MCF 10A (cell line): Measurements from ENCODE around the gene MON2. TPM values are rescaled to one million over a fixed set of nuclear protein-coding genes. Genes with fewer than 3 reads are reported as not detected.
A peak's percentile ranks its signal among the peaks of the same experiment; 100 is the strongest.

Experiments used
- BruUV-seq: library from RNA; stranded (reverse); fragments of 400-500 nt; replicated peaks from 2 replicates; lab custom pipeline; 2021; lab: Mats Ljungman, UMichigan
- CTCF ChIA-PET: fragments of 300-600 bp; sonication (Branson Sonifier 250); formaldehyde crosslinking; extraction: SDS; loops from one replicate; lab custom pipeline; 2021; ENCODE audit warnings: antibody characterized with exemption, inconsistent platforms; lab: Yijun Ruan, JAX
- POLR2A ChIA-PET: fragments of 300-600, 350-650 bp; sonication (Branson Sonifier 250); formaldehyde crosslinking; extraction: SDS; loops from one replicate; lab custom pipeline; 2020; ENCODE audit warnings: antibody characterized with exemption, inconsistent platforms; lab: Yijun Ruan, JAX
- DNase-seq: peaks from one replicate; pipeline ENCODE4 v3.0.0-alpha.2; 2018; ENCODE audit not compliant: unreplicated experiment
- H3K27ac Mint-ChIP-seq: one replicate; pipeline ENCODE4 v1.8.0; 2022; ENCODE audit warnings: mild to moderate bottlenecking, low read depth, mixed read lengths; ENCODE audit not compliant: unreplicated experiment
- H3K27me3 Mint-ChIP-seq: one replicate; pipeline ENCODE4 v1.8.0; 2022; ENCODE audit warnings: mixed read lengths; ENCODE audit not compliant: insufficient read depth, unreplicated experiment
- H3K36me3 Mint-ChIP-seq: one replicate; pipeline ENCODE4 v1.8.0; 2022; ENCODE audit warnings: mild to moderate bottlenecking, moderate library complexity, mixed read lengths; ENCODE audit not compliant: insufficient read depth, unreplicated experiment
- H3K4me1 Mint-ChIP-seq: one replicate; pipeline ENCODE4 v1.8.0; 2022; ENCODE audit warnings: mixed read lengths; ENCODE audit not compliant: insufficient read depth, unreplicated experiment
- H3K4me3 Mint-ChIP-seq: one replicate; pipeline ENCODE4 v1.8.0; 2022; ENCODE audit warnings: mild to moderate bottlenecking, moderate library complexity, mixed read lengths; ENCODE audit not compliant: unreplicated experiment
- H3K9me3 Mint-ChIP-seq: one replicate; pipeline ENCODE4 v1.8.0; 2022; ENCODE audit warnings: mixed read lengths; ENCODE audit not compliant: unreplicated experiment
- CTCF ChIP-seq: fragments of 200-600 bp; IDR thresholded peaks from one replicate; pipeline ENCODE4 v1.8.0; 2022; ENCODE audit warnings: antibody characterized with exemption, mild to moderate bottlenecking; ENCODE audit not compliant: unreplicated experiment
- intact Hi-C: fragments of 100-400 bp; cut with micrococcal nuclease; formaldehyde crosslinking; loops from 2 replicates; pipeline ENCODE4 v1.14.1; 2022
- total RNA-seq: library from RNA; stranded (reverse); gene quantifications from 2 replicates; pipeline ENCODE4 v1.2.3, GENCODE V29; 2022

MON2 gene
- total RNA-seq, 1 experiment from 2014 or later = 49.5 TPM

- intact Hi-C loops = no loop called here
- CTCF ChIA-PET = interaction anchor here (0.6 kb wide), 1 partner anchor 193 kb away, joined by 7 read pairs; no protein-coding TSS in a partner anchor
- POLR2A ChIA-PET = no interaction called here
These were observed 57.0 kb downstream of the MON2 start for GRCh38 chr12:62523619-62524018.

GRCh38 chr12:62525271-62525670, 58.6 kb downstream of the MON2 start:
- TF ChIP-seq CTCF = no peak
- intact Hi-C loops = no loop called here
- no peak for DNase-seq

More at GRCh38 chr12:62523619-62524018, 57.0 kb downstream of the MON2 start:
- TF ChIP-seq CTCF = no peak
- Mint-ChIP-seq H3K27me3 (no peaks in the 10 kb centered on the region), H3K4me3 (no peak overlapping the region), H3K27ac (peak overlapping the region; percentile 32), H3K4me1 (no peaks in the 10 kb centered on the region), H3K36me3 (peaks cover 23% of the 10 kb centered on the region), H3K9me3 (no peaks in the 10 kb centered on the region)
- BruUV-seq = no TSS peak
- no peak for DNase-seq

GRCh38 chr12:62530596-62530995, 64.0 kb downstream of the MON2 start:
- H3K4me3 Mint-ChIP-seq = no peak overlapping the region
- TF ChIP-seq CTCF = no peak
- CTCF ChIA-PET = no interaction called here
- H3K9me3 Mint-ChIP-seq = no peaks in the 10 kb centered on the region
- no TSS peak for BruUV-seq
- POLR2A ChIA-PET = no interaction called here
- H3K27me3 Mint-ChIP-seq = no peaks in the 10 kb centered on the region
- H3K27ac Mint-ChIP-seq = no peak overlapping the region
- no peaks in the 10 kb centered on the region for H3K4me1 Mint-ChIP-seq
- no peak for DNase-seq
- H3K36me3 Mint-ChIP-seq = peaks cover 34% of the 10 kb centered on the region
- intact Hi-C loops = no loop called here

More at GRCh38 chr12:62525271-62525670, 58.6 kb downstream of the MON2 start:
- ChIA-PET POLR2A (interaction anchor here (1.1 kb wide), 1 partner anchor 18 kb away, joined by 4 read pairs; no protein-coding TSS in a partner anchor), CTCF (interaction anchor here (2.6 kb wide), 1 partner anchor 88 kb away, joined by 13 read pairs; no protein-coding TSS in a partner anchor)
- H3K4me1 Mint-ChIP-seq = no peaks in the 10 kb centered on the region
- BruUV-seq = no TSS peak
- H3K27me3 Mint-ChIP-seq = no peaks in the 10 kb centered on the region
- no peak overlapping the region for H3K27ac Mint-ChIP-seq
- H3K4me3 Mint-ChIP-seq = no peak overlapping the region
- peaks cover 16% of the 10 kb centered on the region for H3K36me3 Mint-ChIP-seq
- H3K9me3 Mint-ChIP-seq = no peaks in the 10 kb centered on the region

GRCh38 chr12:62532333-62532732, 65.7 kb downstream of the MON2 start:
- no peaks in the 10 kb centered on the region for H3K27me3 Mint-ChIP-seq
- no peak overlapping the region for H3K4me3 Mint-ChIP-seq
- no TSS peak for BruUV-seq
- intact Hi-C loops = no loop called here
- H3K4me1 Mint-ChIP-seq = peaks cover under 1% of the 10 kb centered on the region
- H3K9me3 Mint-ChIP-seq = no peaks in the 10 kb centered on the region
- DNase-seq = no peak
- POLR2A ChIA-PET = no interaction called here
- peaks cover 36% of the 10 kb centered on the region for H3K36me3 Mint-ChIP-seq
- CTCF ChIA-PET = interaction anchor here (0.7 to 0.8 kb wide), 2 partner anchors 26 to 27 kb away, joined by 3 read pairs; no protein-coding TSS in a partner anchor
- no peak overlapping the region for H3K27ac Mint-ChIP-seq
- no peak for TF ChIP-seq CTCF
